ENCODE measurements around the gene MDGA2.
A peak's percentile ranks its signal among the peaks of the same experiment; 100 is the strongest.

Gene MDGA2

DNA sequence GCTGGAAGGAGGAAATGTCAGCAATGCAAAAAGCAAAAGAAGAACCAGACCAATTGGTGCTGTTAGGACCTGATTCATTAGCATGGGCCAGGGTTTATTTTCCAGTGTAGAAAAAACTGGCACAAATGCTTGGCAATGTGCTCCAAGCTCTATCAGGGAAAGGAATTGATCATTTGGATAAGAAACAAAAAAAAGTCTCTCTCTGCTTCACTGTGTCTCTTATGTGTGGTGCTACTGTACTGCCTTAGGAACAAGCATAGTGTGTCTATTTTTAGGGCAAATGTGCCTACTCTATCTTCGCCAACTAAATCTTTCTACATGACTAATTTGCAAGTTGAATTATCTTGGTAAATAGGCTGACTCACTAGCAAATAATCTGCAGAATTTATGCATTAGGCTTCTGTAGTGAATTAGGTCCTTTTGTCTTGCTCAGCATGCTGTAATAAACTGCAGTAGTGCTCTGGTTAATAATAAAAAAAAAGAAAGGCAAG lies 236.7 kb downstream of the MDGA2 start:
- Mint-ChIP-seq H3K36me3 (ENCODE audit: low read depth) (no peaks in the 10 kb centered on the region), H3K4me3 (no peak overlapping the region)
- no peak for TF ChIP-seq CTCF (IDR thresholded peaks at IDR 0.05; ENCODE audit: unreplicated experiment in 3 of 3)

GRCh38 chr14:47435331-47435965 lies 240.0 kb downstream of the MDGA2 start:
- TF ChIP-seq CTCF (IDR thresholded peaks at IDR 0.05; ENCODE audit: unreplicated experiment in 3 of 3): no peak
- no peak overlapping the region for H3K27ac Mint-ChIP-seq
- H3K9me3 Mint-ChIP-seq: no peaks in the 10 kb centered on the region
- no peaks in the 10 kb centered on the region for H3K27me3 Mint-ChIP-seq (ENCODE audit: low read depth)
- H3K36me3 Mint-ChIP-seq (ENCODE audit: low read depth): no peaks in the 10 kb centered on the region
- peaks cover 26% of the 10 kb centered on the region for H3K4me1 Mint-ChIP-seq
- H3K4me3 Mint-ChIP-seq: no peak overlapping the region

More for the DNA sequence above, 236.7 kb downstream of the MDGA2 start:
- no peaks in the 10 kb centered on the region for H3K9me3 Mint-ChIP-seq
- peaks cover 26% of the 10 kb centered on the region for H3K4me1 Mint-ChIP-seq
- H3K27me3 Mint-ChIP-seq (ENCODE audit: low read depth): no peaks in the 10 kb centered on the region
- peak overlapping the region; percentile 43 to 65 (median 59) for H3K27ac Mint-ChIP-seq

DNA sequence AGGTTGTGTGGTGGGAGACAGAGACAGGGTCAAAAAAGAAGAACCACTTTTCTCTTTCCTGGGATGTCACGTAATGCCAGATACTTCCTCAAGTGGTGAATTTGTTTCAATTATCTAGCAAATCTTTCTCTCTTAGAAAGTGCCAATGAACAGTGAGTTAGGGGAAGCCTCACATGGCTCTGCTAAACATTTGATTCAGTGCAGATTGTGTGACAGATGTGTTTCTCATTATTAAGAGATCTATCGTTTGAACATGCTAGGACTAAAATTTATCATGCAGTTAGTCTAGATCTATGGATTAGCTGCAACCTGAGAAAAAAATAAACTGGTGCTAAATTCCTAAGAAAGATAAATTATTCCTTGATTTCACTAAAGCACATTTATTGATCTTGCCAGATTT lies 247.8 kb downstream of the MDGA2 start:
- Mint-ChIP-seq H3K27me3 (ENCODE audit: low read depth) (no peaks in the 10 kb centered on the region), H3K27ac (no peak overlapping the region), H3K4me1 (no peaks in the 10 kb centered on the region), H3K36me3 (ENCODE audit: low read depth) (no peaks in the 10 kb centered on the region), H3K9me3 (no peaks in the 10 kb centered on the region), H3K4me3 (no peak overlapping the region)
- no peak for TF ChIP-seq CTCF (IDR thresholded peaks at IDR 0.05; ENCODE audit: unreplicated experiment in 3 of 3)

DNA sequence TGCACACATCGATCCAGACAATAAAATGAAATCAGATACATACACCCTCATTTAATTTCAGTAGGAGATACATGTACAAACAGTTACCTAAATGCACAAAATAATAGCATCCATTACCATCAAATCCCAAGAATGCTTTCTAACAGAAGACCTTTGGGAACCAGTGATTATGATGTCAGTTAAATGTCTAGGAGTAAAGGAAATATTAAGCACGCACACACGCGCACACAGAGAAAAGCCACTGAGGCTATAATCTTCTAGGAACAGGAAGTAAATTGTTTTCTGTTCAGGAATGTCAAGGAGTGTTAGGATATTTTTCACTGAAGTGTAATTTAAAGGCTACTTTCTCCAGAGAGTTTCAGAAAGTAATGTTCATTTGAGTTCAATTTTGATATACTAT lies 250.1 kb downstream of the MDGA2 start:
- no peaks in the 10 kb centered on the region for H3K4me1 Mint-ChIP-seq
- no peaks in the 10 kb centered on the region for H3K9me3 Mint-ChIP-seq
- TF ChIP-seq CTCF (IDR thresholded peaks at IDR 0.05; ENCODE audit: unreplicated experiment in 3 of 3): no peak
- no peak overlapping the region for H3K27ac Mint-ChIP-seq
- no peaks in the 10 kb centered on the region for H3K27me3 Mint-ChIP-seq (ENCODE audit: low read depth)
- H3K36me3 Mint-ChIP-seq (ENCODE audit: low read depth): no peaks in the 10 kb centered on the region
- H3K4me3 Mint-ChIP-seq: no peak overlapping the region

DNA sequence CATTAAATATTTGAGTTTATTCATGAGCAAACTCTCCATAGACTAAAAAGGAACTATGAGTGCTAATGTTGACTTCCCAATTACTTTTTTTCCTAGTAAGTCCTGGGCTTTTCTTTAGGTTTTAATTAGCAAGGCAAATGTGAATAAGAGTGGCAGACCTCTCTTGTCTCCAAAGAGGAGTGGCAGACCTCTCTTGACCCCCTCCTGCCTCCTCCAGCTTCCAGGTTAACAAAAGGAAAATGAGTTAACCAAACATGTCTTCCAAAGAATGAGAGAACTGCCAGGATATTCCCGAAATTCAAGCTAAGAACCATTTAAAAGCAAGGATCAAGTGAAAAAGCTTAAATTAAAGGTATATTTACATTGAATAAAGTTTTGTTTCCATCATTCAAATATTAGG lies 253.2 kb downstream of the MDGA2 start:
- Mint-ChIP-seq H3K4me1 (no peaks in the 10 kb centered on the region), H3K36me3 (ENCODE audit: low read depth) (no peaks in the 10 kb centered on the region)
- TF ChIP-seq CTCF (IDR thresholded peaks at IDR 0.05; ENCODE audit: unreplicated experiment in 3 of 3): no peak

GRCh38 chr14:47411523-47411922 lies 263.9 kb downstream of the MDGA2 start:
- H3K4me1 Mint-ChIP-seq: no peaks in the 10 kb centered on the region
- H3K36me3 Mint-ChIP-seq (ENCODE audit: low read depth): no peaks in the 10 kb centered on the region
- no peak for TF ChIP-seq CTCF (IDR thresholded peaks at IDR 0.05; ENCODE audit: unreplicated experiment in 3 of 3)
- H3K9me3 Mint-ChIP-seq: no peaks in the 10 kb centered on the region
- no peak overlapping the region for H3K4me3 Mint-ChIP-seq
- H3K27ac Mint-ChIP-seq: no peak overlapping the region
- H3K27me3 Mint-ChIP-seq (ENCODE audit: low read depth): no peaks in the 10 kb centered on the region

More for the DNA sequence above, 253.2 kb downstream of the MDGA2 start:
- Mint-ChIP-seq H3K27me3 (ENCODE audit: low read depth) (no peaks in the 10 kb centered on the region), H3K27ac (no peak overlapping the region), H3K9me3 (no peaks in the 10 kb centered on the region), H3K4me3 (no peak overlapping the region)
